PFSK-1 (cell line): ENCODE measurements around the gene LRCH1.

ENCODE experiments used
- FOXP2 ChIP-seq: optimal IDR thresholded peaks from 2 replicates; pipeline ENCODE3; 2011; ENCODE audit warnings: borderline replicate concordance, control low read depth, inconsistent platforms; ENCODE audit not compliant: insufficient read depth; ENCODE audit errors: extremely low read length, extremely low read depth
- POLR2AphosphoS5 ChIP-seq: IDR thresholded peaks from 2 replicates; pipeline ENCODE4 v1.6.1; 2012; ENCODE audit warnings: low read depth, mild to moderate bottlenecking, control low read depth, low read length, moderate library complexity
- REST ChIP-seq, 2 experiments: IDR thresholded peaks; 2 replicates each; pipeline versions ENCODE4 v1.6.1 to v1.8.0; 2011 to 2012; ENCODE audit warnings: low read depth in 2 of 2, low read length in 2 of 2, control low read depth in 1 of 2, inconsistent platforms in 1 of 2, mild to moderate bottlenecking in 1 of 2, moderate library complexity in 1 of 2; ENCODE audit not compliant: insufficient read depth in 1 of 2
- SIN3A ChIP-seq: IDR thresholded peaks from 2 replicates; pipeline ENCODE4 v1.6.1; 2012; ENCODE audit warnings: mild to moderate bottlenecking, low read length, moderate library complexity, borderline replicate concordance; ENCODE audit not compliant: insufficient read depth
- TAF1 ChIP-seq: IDR thresholded peaks from 2 replicates; pipeline ENCODE4 v1.6.1; 2012; ENCODE audit warnings: low read length, control low read depth, borderline replicate concordance; ENCODE audit not compliant: insufficient read depth

The LRCH1 gene

GRCh38 chr13:46620029-46620428, 67.1 kb downstream of the LRCH1 start:
- no peak for TF ChIP-seq FOXP2
- no peak for TF ChIP-seq REST (IDR thresholded peaks at IDR 0.05; ENCODE audit: insufficient read depth in 1 of 2, low read depth in 2 of 2, low read length in 2 of 2)
- no peak for TF ChIP-seq SIN3A
- no peak for TF ChIP-seq POLR2AphosphoS5
- no peak for TF ChIP-seq TAF1

GRCh38 chr13:46620471-46620870, 67.5 kb downstream of the LRCH1 start:
- TF ChIP-seq FOXP2 (no peak), POLR2AphosphoS5 (no peak), SIN3A (no peak)

GRCh38 chr13:46621133-46621532, 68.2 kb downstream of the LRCH1 start:
- TF ChIP-seq REST (IDR thresholded peaks at IDR 0.05; ENCODE audit: insufficient read depth in 1 of 2, low read depth in 2 of 2, low read length in 2 of 2) (no peak), FOXP2 (no peak), POLR2AphosphoS5 (no peak), TAF1 (no peak), SIN3A (no peak)

- TF ChIP-seq TAF1 (no peak), FOXP2 (no peak), REST (IDR thresholded peaks at IDR 0.05; ENCODE audit: insufficient read depth in 1 of 2, low read depth in 2 of 2, low read length in 2 of 2) (no peak), POLR2AphosphoS5 (no peak), SIN3A (no peak)
Measured at GRCh38 chr13:46621792-46622629, 69.0 kb downstream of the LRCH1 start.

DNA sequence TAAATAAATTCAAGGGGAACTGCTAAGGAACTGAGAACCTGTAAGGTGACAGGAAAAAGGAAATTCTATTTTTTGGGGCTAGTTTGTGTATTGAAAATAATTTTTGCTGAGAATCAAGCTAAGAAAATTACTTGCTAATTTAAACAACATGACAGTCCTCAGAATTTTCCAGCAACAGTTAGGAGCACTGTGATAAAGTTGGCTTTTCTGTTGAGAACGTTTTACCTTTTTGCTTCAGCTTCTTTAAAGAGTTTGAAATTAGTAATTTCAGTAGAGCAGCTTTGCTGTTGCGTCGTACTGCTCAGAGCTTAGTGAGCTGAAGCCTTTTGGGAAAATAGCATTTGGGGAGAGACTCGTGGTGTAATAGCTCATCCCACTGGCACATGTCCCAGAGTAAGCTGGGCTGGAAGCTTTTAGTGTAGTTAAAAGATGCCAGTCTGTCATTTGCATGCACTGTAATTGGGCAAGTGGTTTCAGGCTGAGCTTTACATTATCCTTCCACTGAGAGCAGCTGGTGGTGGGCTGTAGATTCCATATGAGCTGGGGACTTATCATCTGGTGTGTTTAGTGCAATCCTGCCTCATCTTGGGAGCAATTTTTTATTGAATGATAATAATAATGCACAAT, 69.8 kb downstream of the LRCH1 start:
- TF ChIP-seq REST (IDR thresholded peaks at IDR 0.05; ENCODE audit: insufficient read depth in 1 of 2, low read depth in 2 of 2, low read length in 2 of 2): no peak
- TF ChIP-seq POLR2AphosphoS5: no peak
- TF ChIP-seq FOXP2: no peak
- TF ChIP-seq TAF1: no peak
- TF ChIP-seq SIN3A: no peak
